Amniotic stem cell (primary cell): ENCODE measurements around the gene ACTR3C.

Experiments
- DNase-seq: peaks from one replicate; lab custom pipeline; 2025; lab: John Stamatoyannopoulos, UW

The ACTR3C gene

DNA sequence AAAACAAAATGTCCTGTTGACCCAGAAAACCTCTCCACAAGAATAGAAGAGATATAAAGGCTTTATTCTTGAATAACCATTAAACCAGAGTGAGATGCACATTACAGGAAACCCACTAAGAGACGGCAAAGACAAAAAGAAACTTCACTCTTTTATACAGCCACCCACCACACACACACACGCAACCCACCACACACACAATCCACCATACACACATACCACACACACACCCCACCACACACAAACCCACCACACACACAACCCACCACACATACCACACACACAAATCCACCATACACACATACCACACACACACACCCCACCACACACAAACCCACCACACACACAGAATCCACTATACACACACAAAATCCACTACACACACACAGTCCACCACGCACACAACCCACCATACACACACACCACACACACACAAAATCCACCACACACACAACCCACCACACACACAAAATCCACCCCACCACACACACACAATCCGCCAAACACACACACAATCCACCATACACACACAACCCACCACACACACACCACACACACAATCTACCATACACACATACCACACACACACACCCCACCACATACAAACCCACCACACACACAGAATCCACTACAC, 35.8 kb upstream of the ACTR3C start:
- no peak for DNase-seq

- no peak for DNase-seq
These were observed 35.1 kb upstream of the ACTR3C start for GRCh38 chr7:150358433-150358832.

DNA sequence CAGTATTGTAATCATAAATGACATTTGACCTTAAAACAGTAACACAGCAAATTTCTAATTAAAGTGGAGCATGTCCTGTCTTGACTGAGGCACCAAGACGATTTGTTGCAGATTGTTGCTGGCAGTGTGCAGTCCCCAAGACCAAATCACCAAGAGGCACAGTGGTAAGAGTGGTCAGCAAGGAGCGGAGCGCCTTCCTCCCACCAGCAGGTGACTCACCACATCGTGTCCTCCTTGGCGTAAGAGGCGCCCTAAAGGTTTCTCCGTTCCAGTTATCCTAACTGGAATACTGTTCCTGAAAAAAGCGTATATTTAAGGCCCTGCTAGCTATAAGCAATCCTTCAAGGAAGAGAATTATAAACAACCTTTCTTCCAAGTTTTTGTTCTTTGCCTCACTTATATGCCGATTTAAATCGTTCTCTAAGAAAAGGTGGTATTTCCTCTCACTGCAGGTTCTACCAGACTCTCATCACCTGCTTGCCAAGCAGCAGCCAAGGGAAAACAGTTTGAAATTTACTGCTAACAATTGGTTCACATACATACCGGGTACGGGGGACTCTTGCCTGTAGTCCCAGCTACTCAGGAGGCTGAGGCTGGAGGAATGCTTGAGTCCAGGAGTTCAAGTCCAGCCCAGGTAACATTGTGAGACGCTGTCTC, 34.6 kb upstream of the ACTR3C start:
- no peak for DNase-seq

DNA sequence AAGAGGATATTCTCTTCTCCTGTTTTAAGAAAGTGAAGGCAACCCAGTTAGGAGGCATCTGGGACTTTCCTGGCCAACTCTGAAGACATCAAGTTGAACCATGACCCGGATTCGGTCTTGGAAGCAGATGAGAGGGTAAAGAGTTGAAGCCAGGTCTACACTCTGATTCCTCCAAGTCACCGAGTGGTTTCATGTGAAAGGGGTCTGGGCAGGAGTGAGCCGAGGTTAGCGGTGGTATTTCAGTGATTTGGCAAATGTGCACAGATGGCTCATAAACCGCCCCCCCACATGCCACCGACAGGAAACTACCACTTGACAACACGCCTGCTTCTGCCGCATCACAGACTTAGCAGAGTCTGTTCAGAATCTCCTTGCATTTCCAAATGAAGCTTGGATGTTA, 33.9 kb upstream of the ACTR3C start:
- no peak for DNase-seq

- DNase-seq = no peak
These were observed 33.0 kb upstream of the ACTR3C start for GRCh38 chr7:150356265-150356897.

DNA sequence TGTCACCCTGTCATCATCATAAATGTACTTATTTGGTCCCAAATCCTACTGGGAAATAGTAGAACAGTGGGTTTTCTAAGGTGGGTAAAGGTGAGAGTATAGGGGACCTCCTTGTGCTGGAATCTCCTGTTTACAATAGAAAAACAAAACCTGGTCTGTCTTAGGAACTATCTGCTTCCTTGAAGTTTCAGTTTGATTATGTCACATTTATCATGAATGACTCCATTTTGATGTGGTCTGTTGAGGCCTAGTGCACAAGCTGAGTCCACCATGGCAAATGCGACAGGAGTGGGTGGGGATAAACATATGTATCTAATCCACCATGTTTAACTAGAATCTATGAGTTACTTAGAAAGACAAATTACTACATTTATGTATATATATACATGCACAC, 32.3 kb upstream of the ACTR3C start:
- DNase-seq = no peak

DNA sequence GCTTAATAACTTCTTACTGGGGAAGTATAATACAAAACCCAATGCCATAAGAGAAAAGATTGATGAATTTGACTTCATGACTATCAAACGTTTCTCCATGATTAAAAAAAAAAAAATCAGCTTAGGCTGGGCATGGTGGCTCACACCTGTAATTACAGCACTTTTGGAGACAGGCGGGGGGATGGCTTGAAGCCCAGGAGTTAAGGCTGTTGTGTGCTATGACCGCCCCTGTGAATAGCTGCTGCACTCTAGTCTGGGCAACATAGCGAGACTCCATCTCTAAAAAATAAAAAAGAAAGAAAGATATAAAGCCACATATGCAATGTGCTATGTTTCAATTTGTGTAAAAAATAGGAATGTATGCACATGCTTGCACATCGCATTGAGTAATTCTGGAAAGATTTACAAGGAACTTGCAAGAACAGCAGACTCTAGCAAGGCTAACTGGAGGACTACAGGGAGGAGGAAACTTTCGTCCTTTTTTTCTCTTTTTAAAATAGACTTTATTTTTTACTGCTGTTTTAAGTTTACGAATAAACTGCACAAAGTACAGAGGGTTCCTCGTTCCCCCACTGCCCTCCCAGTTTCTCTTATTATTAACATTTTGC, 28.3 kb upstream of the ACTR3C start:
- no peak for DNase-seq

DNA sequence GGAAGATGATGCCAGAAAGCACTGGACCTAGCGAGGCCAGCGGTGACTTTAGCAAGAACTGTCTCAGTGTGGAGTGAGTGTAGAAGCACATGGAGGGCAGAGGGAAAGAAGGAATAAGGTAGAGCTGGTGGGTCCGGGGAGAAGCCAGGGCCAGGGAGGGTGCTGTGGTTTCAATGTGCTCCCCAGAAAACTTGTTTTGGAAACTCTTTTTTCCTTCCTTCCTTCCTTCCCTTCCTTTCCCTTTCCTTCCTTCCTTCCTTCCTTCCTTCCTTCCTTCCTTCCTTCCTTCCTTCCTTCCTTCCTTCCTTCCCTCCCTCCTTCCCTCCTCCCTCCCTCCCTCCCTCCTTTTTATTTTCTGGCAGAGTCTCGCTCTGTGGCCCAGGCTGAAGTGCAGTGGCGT, 23.6 kb upstream of the ACTR3C start:
- no peak for DNase-seq

DNA sequence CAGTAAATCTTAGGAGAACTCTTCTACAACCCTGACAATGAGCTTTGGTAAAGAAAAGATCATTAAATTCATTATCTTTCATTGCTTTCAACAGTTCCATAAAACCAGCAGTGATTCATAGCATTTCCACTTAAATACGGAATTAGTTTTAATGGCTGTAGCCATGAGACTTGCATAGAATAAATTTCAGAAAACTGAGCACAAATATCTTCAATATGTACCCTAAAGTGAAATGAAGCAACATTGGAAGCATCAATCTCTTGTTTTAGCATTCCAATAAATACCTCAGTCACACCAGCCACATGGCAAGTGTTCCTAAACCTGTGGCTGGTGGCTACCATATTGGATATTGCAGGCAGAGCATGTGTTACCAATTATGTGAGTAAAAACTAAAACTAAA, 21.7 kb upstream of the ACTR3C start:
- no peak for DNase-seq

DNA sequence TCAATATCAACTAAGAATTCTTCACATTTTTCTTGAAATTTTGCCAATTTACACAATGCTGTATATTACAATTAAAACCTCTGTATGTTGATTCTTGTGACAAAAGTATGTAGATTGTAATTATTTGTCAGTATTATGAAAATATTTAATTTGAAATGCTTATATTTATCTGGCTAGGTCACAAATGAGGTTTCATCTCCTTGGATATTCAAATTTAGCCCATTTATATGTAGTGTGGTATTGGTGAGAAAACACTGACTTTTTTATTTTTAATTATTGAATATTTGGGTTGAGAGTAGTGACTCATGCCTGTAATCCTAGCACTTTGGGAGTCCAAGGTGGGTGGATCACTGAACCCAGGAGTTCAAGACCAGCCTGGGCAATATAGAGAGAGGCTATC, 21.0 kb upstream of the ACTR3C start:
- no peak for DNase-seq

DNA sequence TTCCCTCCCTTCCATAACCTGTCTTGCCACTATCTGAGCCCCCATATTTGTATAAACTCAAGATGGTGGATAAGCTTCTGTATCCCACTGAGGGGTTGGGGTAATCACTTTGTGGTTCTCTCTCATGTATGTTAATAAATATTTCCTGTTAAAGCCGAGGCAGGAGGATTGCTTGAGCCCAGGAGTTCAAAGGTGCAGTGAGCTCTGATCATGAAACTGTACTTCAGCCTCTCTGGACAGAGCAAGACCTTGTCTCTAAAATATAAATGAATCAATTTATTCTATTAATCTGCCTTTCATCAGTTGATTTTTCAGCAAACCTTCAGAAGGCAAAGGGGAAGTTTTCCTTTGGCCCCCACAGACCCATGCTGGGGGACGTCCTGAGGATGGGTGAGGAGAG, 19.9 kb upstream of the ACTR3C start:
- DNase-seq = no peak

DNA sequence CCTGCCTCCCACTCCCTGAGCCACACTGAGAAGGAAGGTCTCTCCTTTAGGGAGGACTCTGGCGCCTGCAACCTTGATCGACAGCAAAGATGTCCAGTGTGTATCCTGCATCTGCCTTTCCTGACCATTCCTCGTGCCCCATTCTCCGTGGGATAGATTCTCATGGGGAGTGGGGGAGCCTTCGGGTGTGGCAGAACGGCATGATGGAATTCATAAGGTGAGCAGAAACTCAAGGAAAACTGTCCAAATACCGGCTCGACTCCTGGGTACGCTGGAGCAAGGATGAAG, 18.7 kb upstream of the ACTR3C start:
- DNase-seq = no peak

GRCh38 chr7:150341263-150342120, 18.1 kb upstream of the ACTR3C start, which contains the start of gene RARRES2:
Gene RARRES2 (minus strand): TSS chr7:150341629. CDS start chr7:150340609, 1,020 bp downstream.
- no peak for DNase-seq

DNA sequence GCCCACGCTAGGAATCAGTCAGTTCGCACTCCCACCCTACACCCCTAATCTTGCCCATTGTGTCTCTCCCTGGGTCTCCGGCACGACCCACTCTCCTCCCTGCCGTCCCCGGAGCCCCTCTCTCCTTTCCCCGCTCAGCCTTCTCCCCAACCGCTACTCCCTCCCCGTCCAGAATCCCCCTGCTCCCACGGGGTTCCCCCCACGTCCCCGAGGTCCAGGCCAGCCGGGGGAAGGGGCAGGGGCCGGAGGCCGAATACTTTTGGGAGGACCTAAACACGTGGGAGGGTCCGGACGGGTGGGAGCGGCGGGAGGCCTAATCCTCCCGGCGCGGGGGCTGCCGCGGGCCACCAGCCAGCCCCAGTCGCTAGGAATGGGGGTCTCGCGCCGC, 17.5 kb upstream of the ACTR3C start:
- no peak for DNase-seq

GRCh38 chr7:150340024-150340749, 16.8 kb upstream of the ACTR3C start:
- DNase-seq = no peak

GRCh38 chr7:150339409-150339809, 16.1 kb upstream of the ACTR3C start:
- no peak for DNase-seq

DNA sequence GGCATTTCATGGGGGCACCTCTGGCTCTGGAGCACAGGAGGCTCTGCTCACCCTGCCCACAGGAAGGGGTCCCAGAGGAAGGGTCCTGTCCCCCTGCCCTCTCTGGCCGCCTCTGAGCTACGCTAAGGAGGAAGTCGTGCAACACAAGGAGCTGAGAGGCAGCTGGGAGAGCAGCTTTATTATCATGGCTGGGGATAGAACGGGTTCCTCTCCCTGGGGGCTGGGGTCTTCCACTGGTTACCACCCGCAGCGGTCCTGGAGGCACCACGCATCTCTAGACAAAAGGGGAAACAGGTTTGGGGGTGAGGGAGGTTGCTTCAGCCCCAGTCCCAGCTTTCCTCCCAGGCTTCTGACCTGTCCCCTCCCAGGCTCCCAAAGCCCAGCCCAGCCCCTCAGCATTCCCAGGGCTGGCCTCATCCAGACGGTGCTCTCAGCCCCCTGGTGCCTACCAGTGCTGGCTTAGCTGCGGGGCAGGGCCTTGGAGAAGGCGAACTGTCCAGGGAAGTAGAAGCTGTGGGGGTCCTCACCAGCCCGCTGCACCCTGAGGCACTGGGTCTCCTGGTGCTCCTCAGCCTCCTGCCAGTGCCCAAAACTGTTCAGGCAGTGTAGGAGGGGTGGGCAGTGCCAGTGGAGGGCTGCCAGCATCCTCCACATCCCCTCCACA, 15.0 kb upstream of the ACTR3C start:
- DNase-seq = no peak

GRCh38 chr7:150337659-150338081, 14.3 kb upstream of the ACTR3C start:
- no peak for DNase-seq

- no peak for DNase-seq
These were observed 13.8 kb upstream of the ACTR3C start for GRCh38 chr7:150337179-150337578.

DNA sequence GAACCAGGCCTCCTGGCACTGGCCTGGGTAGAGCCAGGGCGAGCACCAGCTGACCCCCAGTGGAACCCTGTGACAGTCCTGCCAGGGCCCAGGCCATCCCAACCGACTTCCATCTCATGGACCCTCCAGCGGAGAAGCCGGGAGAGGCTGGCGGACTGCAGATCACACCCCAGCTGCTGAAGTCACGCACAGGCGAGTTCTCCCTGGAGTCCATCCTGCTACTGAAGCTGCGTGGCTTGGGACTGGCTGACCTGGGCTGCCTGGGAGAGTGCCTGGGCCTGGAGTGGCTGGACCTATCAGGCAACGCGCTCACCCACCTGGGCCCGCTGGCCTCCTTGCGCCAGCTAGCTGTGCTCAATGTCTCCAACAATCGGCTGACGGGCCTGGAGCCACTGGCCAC, 13.4 kb upstream of the ACTR3C start:
- DNase-seq = no peak

- DNase-seq = no peak
These were observed 12.4 kb upstream of the ACTR3C start for GRCh38 chr7:150335774-150336112.
